Thyroid gland (tissue), 4 donors: ENCODE results near the gene CYP26B1.

Experiments used
- CTCF ChIP-seq, 6 experiments: fragments of 200-600 bp in 3 of 6; fragments of 450-650 bp in 3 of 6; sonication (generic) in 3 of 6; IDR thresholded peaks; one replicate each; pipeline ENCODE4 v1.5.1; 2016 to 2019; ENCODE audit warnings: antibody characterized with exemption in 6 of 6, mild to moderate bottlenecking in 2 of 6, inconsistent platforms in 1 of 6, moderate library complexity in 1 of 6
- POLR2A ChIP-seq, 2 donors: fragments of 450-650 bp; IDR thresholded peaks; one replicate each; pipeline ENCODE4 v1.6.1; 2017; ENCODE audit warnings: antibody characterized with exemption in 2 of 2, mild to moderate bottlenecking in 2 of 2, moderate library complexity in 1 of 2

DNA sequence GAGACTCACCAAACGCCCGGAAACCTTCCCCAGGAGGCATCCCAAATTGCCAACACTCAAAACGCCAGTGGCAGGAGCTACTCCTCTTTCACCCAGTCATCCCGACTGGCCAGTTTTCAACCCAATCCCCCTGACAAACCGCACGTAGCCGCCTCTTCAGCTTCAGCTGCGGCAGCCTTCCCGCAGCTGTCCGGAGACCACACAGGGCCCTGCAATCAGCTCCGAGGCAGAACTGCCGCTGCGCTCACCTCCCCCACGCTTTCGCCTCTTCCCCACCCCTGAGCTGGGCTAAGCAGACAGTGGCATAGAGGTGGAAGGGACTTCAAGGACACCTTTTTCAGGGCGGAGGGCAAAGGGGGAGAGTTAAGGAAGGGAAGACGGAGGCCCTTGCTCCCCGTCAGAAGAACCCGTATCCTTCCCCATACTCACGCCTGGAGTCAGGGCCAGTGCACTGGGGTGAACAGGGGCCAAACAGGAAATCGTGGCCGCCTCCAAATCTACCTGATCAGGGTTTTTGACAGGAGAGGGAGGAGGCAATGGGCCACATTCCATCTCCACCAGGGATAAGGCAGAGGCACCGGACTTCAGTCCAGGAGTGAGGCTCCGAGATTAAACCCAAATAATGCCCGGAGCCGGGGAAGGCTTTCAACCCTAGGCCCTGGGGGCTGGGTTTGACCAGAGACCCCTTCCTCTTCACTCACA lies 16.9 kb downstream of the CYP26B1 start:
- TF ChIP-seq CTCF (IDR thresholded peaks at IDR 0.05): no peak
- no peak for TF ChIP-seq POLR2A (IDR thresholded peaks at IDR 0.05)
